Kidney (tissue), 14 donors: ENCODE measurements around the gene ULK3. TPM values are rescaled to one million over a fixed set of nuclear protein-coding genes. Genes with fewer than 3 reads are reported as not detected.

Experiments used
- DNase-seq, 5 donors: peaks; one replicate each; pipeline ENCODE4 v3.0.0-alpha.2; 2013 to 2020
- FAIRE-seq: peaks from 2 replicates; lab custom pipeline; 2012; peaks lifted over from hg19 to GRCh38; lab: Jason Lieb, UNC
- H3K27ac ChIP-seq, 2 donors: one replicate each; pipeline ENCODE4 v1.7.0; 2013; ENCODE audit warnings: low read depth in 2 of 2, low read length in 2 of 2, inconsistent platforms in 1 of 2
- H3K27me3 ChIP-seq: one replicate; pipeline ENCODE4 v1.7.1; 2013; ENCODE audit warnings: low read length, inconsistent platforms; ENCODE audit not compliant: control insufficient read depth, insufficient read depth
- H3K36me3 ChIP-seq, 3 donors: one replicate each; pipeline versions ENCODE4 v1.7.0 to v1.7.1; 2013; ENCODE audit warnings: low read length in 3 of 3, control low read depth in 1 of 3, inconsistent platforms in 1 of 3; ENCODE audit not compliant: insufficient read depth in 3 of 3, control insufficient read depth in 2 of 3
- H3K4me1 ChIP-seq, 3 donors: one replicate each; pipeline versions ENCODE4 v1.7.0 to v1.7.1; 2013; ENCODE audit warnings: low read length in 3 of 3, inconsistent platforms in 1 of 3, low read depth in 1 of 3; ENCODE audit not compliant: control insufficient read depth in 2 of 3, insufficient read depth in 2 of 3
- H3K4me3 ChIP-seq, 3 donors: one replicate each; pipeline versions ENCODE4 v1.7.0 to v1.8.1; 2013; ENCODE audit warnings: low read length in 3 of 3, control low read depth in 1 of 3, inconsistent platforms in 1 of 3
- H3K9ac ChIP-seq, 3 donors: one replicate each; pipeline versions ENCODE4 v1.7.0 to v1.7.1; 2013; ENCODE audit warnings: low read length in 3 of 3, control low read depth in 1 of 3, inconsistent platforms in 1 of 3
- H3K9me3 ChIP-seq, 3 donors: one replicate each; pipeline versions ENCODE4 v1.7.0 to v1.7.1; 2013; ENCODE audit warnings: low read length in 3 of 3, control low read depth in 1 of 3, inconsistent platforms in 1 of 3; ENCODE audit not compliant: control insufficient read depth in 2 of 3, insufficient read depth in 1 of 3
- CTCF ChIP-seq: IDR thresholded peaks from 3 replicates; pipeline ENCODE4 v1.5.1; 2012; ENCODE audit warnings: mild to moderate bottlenecking, moderate library complexity, borderline replicate concordance; ENCODE audit not compliant: insufficient read depth; ENCODE audit errors: extremely low read depth
- intact Hi-C: fragments of 100-400 bp; cut with DNase I; formaldehyde crosslinking; loops from one replicate; pipeline ENCODE4 v1.11.1; 2022
- microRNA-seq: library from miRNA; unstranded; fragments of <30 nt; microRNA quantifications from one replicate; pipeline ENCODE4 v1.2.0, GENCODE V29; 2020
- polyA plus RNA-seq: library from polyadenylated mRNA; stranded (reverse); fragments of 350-450 nt; fragmentation: Illumina TruSeq; extraction: RNeasy Lipid Tissue Mini Kit (QIAGEN cat#74804); gene quantifications from one replicate; pipeline ENCODE4 v1.2.3, GENCODE V29; 2014; ENCODE audit warnings: low read depth, low replicate concordance; ENCODE audit not compliant: insufficient read depth
- total RNA-seq: library from RNA; stranded (reverse); fragmentation: NEBNext Ultra II Directional; extraction: Animal tissue kit (Norgen Biotek cat#: 25700); gene quantifications from one replicate; pipeline ENCODE4 v1.2.1, GENCODE V29; 2021
- donor health status: control.
- donor health status: control.
- donor health status: control.
- donor health status: control.
- donor health status: control.
- donor health status: DM: yes; HTN: yes; CAD: no.
- donor health status: Normal renal cell carcinoma (clear cell type).

Gene ULK3
- total and polyA plus RNA-seq, 2 donors from 2014 or later = 34.5 to 36.1 TPM

DNA sequence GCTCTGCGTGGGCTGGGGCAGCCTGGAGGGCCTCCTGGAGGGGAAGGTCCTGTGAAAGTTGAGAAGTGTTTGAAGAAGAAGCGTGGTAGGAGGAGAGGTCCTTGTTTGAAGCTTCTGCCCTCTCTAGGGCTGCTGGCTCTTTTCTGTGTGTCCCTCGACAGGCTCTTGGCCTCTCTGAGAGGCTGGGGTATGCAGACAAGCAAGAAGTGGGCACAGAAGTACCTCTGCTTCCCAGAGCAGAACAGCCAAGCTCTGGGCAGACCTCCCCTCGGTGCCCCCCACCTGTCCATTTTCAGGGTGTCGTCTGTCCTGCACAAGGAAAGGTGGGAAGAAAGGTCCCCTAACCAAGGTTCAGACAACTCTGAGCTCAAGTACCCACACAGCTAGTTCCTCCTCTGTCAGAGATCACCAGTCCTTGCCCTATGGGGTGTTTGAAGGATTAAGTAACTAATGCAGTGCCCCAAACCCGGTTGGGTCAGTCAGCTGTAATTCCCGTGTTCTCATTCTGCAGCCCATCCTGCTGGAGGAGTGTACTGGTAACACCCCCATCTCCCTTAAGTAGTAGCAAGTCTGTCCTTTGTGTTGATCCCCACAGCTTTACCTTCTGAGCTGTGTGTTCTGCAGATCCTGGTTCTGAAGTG is 54.8 kb downstream of the ULK3 start:
- H3K9ac ChIP-seq = peak overlapping the region in 1 of 3 donors; percentile 40
- peak overlapping the region in 1 of 2 donors; percentile 51 for H3K27ac ChIP-seq
- no peak overlapping the region for H3K4me3 ChIP-seq
- no peaks in the 10 kb centered on the region for H3K27me3 ChIP-seq
- FAIRE-seq (no peak), DNase-seq (no peak)
- H3K4me1 ChIP-seq = peaks cover 0 to 67% (median 56%) of the 10 kb centered on the region in 3 donors
- H3K9me3 ChIP-seq = no peaks in the 10 kb centered on the region
- H3K36me3 ChIP-seq = no peaks in the 10 kb centered on the region
- TF ChIP-seq CTCF = no peak
- intact Hi-C loops = no loop called here

DNA sequence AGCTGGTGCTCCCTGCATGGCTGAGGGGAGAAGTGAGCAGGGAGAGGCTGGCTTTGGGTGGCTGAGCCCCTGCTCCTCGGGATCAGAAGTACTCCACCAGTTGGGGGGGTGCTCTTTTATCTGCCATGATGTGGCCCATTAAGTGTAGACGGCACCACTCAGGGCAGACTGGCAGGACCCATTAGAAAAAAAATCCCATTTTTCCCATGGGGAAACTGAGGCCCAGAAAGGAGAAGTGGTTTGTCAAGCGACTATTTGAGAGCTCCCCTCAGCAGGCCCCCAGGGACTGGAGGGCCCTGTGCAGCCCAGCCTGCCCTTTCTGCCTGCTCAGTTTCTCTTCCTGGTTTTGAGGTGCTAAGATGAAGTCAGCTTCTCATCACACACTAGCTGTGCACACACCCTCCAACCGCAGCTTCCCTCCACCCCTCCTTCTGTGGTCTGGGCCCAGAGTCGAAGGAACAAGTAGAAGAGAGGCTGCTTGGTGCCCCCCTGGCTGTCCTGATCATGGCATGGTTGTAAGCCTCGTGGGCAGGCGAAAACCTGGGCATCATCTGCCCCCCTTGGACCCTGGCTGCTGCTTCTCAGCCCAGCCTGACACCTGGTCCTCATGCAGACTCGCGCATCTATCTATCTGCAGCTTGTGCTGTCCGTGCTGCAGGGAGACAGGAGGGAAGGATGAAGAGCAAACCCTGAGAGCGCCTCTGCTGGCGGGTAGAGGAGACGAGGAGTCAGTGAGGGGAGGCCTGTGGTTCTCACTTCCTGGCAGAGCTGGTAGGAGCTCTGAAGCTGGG is 55.5 kb downstream of the ULK3 start:
- TF ChIP-seq CTCF = no peak
- H3K9me3 ChIP-seq = no peaks in the 10 kb centered on the region
- DNase-seq (peak in 4 of 5 donors; percentile 42 to 87 (median 66)), FAIRE-seq (no peak)
- intact Hi-C loops = no loop called here
- no peaks in the 10 kb centered on the region for H3K36me3 ChIP-seq
- peak overlapping the region in 1 of 3 donors; percentile 40 for H3K9ac ChIP-seq
- peak overlapping the region in 1 of 2 donors; percentile 33 for H3K27ac ChIP-seq
- no peak overlapping the region for H3K4me3 ChIP-seq
- H3K4me1 ChIP-seq = peaks cover 0 to 67% (median 62%) of the 10 kb centered on the region in 3 donors
- no peaks in the 10 kb centered on the region for H3K27me3 ChIP-seq

- no peak for TF ChIP-seq CTCF
- H3K4me1 ChIP-seq = peaks cover 0 to 63% (median 62%) of the 10 kb centered on the region in 3 donors
- intact Hi-C loops = no loop called here
Measured at GRCh38 chr15:74786551-74787165, 56.3 kb downstream of the ULK3 start.

More at GRCh38 chr15:74786551-74787165, 56.3 kb downstream of the ULK3 start:
- H3K4me3 ChIP-seq = no peak overlapping the region
- FAIRE-seq = no peak
- H3K9me3 ChIP-seq = no peaks in the 10 kb centered on the region
- H3K9ac ChIP-seq = peak overlapping the region in 1 of 3 donors; percentile 4
- H3K27ac ChIP-seq = peak overlapping the region in 1 of 2 donors; percentile 38
- peak in 1 of 5 donors; percentile 64 for DNase-seq
- no peaks in the 10 kb centered on the region for H3K36me3 ChIP-seq
- H3K27me3 ChIP-seq = no peaks in the 10 kb centered on the region

Small RNA genes within 50 kb of the gene (microRNA-seq; reads per million reads assigned to microRNA genes)
- gene MIR4513 (not detected), gene MIR6882 (1.0 reads per million)

Other genes starting within 250 kb of the ULK3 start
- gene CLK3, start 227.3 kb downstream of the ULK3 start, total RNA-seq = 66.3 TPM
- 54.1 TPM for gene CLK3, start 227.3 kb downstream of the ULK3 start, polyA plus RNA-seq
- gene EDC3, start 147.1 kb downstream of the ULK3 start, total RNA-seq = 27.7 TPM
- gene EDC3, start 147.1 kb downstream of the ULK3 start, polyA plus RNA-seq = 11.5 TPM
- 0.13 TPM for gene CYP1A1, start 117.6 kb downstream of the ULK3 start, total RNA-seq
- 0.26 TPM for gene CYP1A1, start 117.6 kb downstream of the ULK3 start, polyA plus RNA-seq
- not detected for gene CYP1A2, start 94.3 kb downstream of the ULK3 start, total RNA-seq
- gene CYP1A2, start 94.3 kb downstream of the ULK3 start, polyA plus RNA-seq = not detected
- gene CSK, start 61.1 kb downstream of the ULK3 start, total RNA-seq = 58.8 TPM
- 18.9 TPM for gene CSK, start 61.1 kb downstream of the ULK3 start, polyA plus RNA-seq
- gene LMAN1L, start 30.3 kb downstream of the ULK3 start, total RNA-seq = not detected
- not detected for gene LMAN1L, start 30.3 kb downstream of the ULK3 start, polyA plus RNA-seq
- gene CPLX3, start 16.5 kb downstream of the ULK3 start, total RNA-seq = not detected
- gene CPLX3, start 16.5 kb downstream of the ULK3 start, polyA plus RNA-seq = not detected
- gene SCAMP2, start 30.2 kb upstream of the ULK3 start, total RNA-seq = 102 TPM
- gene SCAMP2, start 30.2 kb upstream of the ULK3 start, polyA plus RNA-seq = 87.9 TPM
- 33.7 TPM for gene MPI, start 46.9 kb upstream of the ULK3 start, total RNA-seq
- gene MPI, start 46.9 kb upstream of the ULK3 start, polyA plus RNA-seq = 52.0 TPM
- gene FAM219B, start 63.7 kb upstream of the ULK3 start, total RNA-seq = 76.5 TPM
- gene FAM219B, start 63.7 kb upstream of the ULK3 start, polyA plus RNA-seq = 41.7 TPM
- 150 TPM for gene COX5A, start 94.9 kb upstream of the ULK3 start, total RNA-seq
- 701 TPM for gene COX5A, start 94.9 kb upstream of the ULK3 start, polyA plus RNA-seq
- gene RPP25, start 113.6 kb upstream of the ULK3 start, total RNA-seq = 7.2 TPM
- gene RPP25, start 113.6 kb upstream of the ULK3 start, polyA plus RNA-seq = 7.3 TPM
- gene SCAMP5, start 152.4 kb upstream of the ULK3 start, total RNA-seq = 13.4 TPM
- 29.5 TPM for gene SCAMP5, start 152.4 kb upstream of the ULK3 start, polyA plus RNA-seq
- 16.3 TPM for gene PPCDC, start 180.4 kb upstream of the ULK3 start, total RNA-seq
- gene PPCDC, start 180.4 kb upstream of the ULK3 start, polyA plus RNA-seq = 25.3 TPM